ENCODE data around the gene PTGER4. TPM values are rescaled to one million over a fixed set of nuclear protein-coding genes. Genes with fewer than 3 reads are reported as not detected.

The PTGER4 gene
- total RNA-seq, 1 donor from 2014 or later: 85.7 TPM

DNA sequence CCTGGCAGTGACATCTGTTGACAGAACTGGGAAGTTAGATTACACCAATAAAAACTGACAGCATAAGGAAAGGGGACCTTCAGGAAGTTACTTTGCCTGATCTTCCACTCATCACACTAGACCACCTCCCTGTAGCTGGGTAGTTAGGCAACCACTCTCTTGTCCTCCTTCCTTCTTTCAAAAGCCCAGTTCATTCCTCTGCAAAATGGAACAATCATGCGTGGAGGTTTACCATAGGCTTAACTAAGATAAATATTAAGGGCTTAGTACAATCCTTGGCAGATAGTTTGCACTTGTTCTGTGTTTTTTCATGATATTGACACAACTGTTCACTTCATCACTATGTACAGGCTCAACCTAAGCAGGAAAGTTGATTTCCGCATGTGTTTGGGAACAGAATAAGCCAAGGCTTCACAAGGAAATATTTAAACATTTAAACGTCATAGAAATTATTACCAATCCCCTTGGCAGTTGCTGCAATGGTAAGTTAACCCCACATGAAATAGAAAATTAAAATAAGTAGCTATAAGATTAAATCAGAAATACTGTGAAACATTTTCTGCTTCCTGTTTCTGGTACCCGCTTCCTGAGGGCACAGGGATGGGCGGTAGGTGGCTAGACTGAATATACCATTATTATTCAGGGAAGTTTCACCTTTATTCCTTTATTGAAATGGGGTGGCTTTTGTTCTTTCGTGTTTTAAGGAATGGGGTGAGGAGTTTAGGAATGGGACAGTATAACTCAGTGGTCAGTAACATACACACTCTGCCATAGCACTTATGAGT is 9.9 kb upstream of the PTGER4 start:
- intact Hi-C loops (cut with micrococcal nuclease): loop anchor here (10.0 kb wide), 1 partner anchor 1235 kb away; the partner anchor contains the start of gene RIMOC1

DNA sequence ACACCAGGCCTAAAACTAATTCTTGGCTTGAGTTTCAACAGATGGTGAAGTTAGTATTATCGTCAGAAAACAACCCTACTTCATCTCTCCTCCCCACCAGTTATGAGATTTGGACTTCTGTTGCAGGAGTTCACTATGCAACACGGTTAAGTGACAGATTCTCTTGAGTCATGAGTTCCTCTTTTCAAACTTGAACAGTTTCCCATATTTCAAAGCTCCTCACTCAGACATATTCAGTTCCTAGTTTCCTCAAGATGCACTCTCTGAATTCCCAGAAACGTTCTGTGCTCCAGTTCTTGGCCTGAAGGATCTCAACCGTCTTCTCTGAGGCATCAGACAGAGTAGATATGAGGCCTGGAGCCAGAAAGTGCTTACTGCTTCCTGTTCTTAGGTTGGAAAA is 7.3 kb upstream of the PTGER4 start:
- intact Hi-C loops (cut with micrococcal nuclease): loop anchor here (10.0 kb wide), 1 partner anchor 1232 kb away; the partner anchor contains the start of gene RIMOC1

DNA sequence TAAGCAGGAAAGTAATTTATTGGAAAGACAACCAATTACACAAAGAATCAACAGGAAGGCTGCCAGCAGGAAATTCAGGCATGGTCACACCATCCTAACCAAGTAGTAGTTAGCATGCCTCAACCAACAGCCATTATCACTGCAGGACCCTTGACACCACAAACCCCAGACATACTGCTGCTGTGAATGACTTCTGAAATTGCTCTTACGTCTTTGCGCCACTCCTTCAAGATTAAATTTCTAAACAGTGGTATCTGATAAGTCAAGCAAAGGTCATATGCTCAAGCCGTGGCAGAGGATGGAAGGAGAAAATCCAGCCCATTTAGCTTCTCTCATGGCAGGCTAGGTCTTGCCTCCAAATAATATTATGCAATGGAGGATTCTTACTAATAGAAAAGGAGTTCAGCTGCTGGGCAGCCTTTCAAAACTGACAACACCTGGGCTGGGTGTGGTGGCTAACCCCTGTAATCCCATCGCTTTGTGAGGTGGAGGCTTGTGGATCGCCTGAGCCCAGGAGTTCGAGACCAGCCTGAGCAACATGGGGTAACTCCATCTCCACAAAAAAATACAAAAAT is 5.0 kb upstream of the PTGER4 start:
- intact Hi-C loops (cut with micrococcal nuclease): loop anchor here (5.0 to 10.0 kb wide), 3 partner anchors 1230 to 1602 kb away; partner anchors contain the start of genes RICTOR and RIMOC1

- intact Hi-C loops (cut with micrococcal nuclease): loop anchor here (5.0 to 10.0 kb wide), 3 partner anchors 1229 to 1603 kb away; partner anchors contain the start of genes RICTOR and RIMOC1
These were observed 4.2 kb upstream of the PTGER4 start for GRCh38 chr5:40675396-40676133.

- intact Hi-C loops (cut with micrococcal nuclease): loop anchor here (5.0 to 10.0 kb wide), 3 partner anchors 1228 to 1604 kb away; partner anchors contain the start of genes RICTOR and RIMOC1
These were observed 2.9 kb upstream of the PTGER4 start for GRCh38 chr5:40676613-40677343.

DNA sequence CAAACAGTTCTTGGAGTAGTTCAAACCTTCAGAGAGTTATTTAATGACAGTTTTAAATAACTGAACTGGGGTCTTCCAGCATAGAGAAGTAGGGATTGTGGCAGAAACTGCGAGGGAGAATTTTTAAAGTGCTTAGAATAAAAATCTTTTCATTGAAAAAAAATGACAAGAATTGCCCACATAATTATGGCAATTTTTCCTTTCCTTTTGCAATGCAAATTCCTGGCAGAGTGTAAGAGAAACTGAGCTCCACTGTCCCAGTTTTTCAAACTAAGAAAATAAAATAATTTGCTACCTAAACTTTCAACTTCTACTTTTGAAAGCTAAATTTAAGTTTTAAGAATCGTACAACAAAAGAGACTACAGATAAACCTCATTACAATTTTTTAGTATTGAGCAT is 2.3 kb upstream of the PTGER4 start:
- intact Hi-C loops (cut with micrococcal nuclease): loop anchor here (5.0 to 10.0 kb wide), 3 partner anchors 1227 to 1605 kb away; partner anchors contain the start of genes RICTOR and RIMOC1

- intact Hi-C loops (cut with micrococcal nuclease): loop anchor here (1.0 to 10.0 kb wide), 5 partner anchors 100 to 1606 kb away; partner anchors contain the start of genes RICTOR and RIMOC1
These were observed 1.7 kb upstream of the PTGER4 start for GRCh38 chr5:40678026-40678425.

DNA sequence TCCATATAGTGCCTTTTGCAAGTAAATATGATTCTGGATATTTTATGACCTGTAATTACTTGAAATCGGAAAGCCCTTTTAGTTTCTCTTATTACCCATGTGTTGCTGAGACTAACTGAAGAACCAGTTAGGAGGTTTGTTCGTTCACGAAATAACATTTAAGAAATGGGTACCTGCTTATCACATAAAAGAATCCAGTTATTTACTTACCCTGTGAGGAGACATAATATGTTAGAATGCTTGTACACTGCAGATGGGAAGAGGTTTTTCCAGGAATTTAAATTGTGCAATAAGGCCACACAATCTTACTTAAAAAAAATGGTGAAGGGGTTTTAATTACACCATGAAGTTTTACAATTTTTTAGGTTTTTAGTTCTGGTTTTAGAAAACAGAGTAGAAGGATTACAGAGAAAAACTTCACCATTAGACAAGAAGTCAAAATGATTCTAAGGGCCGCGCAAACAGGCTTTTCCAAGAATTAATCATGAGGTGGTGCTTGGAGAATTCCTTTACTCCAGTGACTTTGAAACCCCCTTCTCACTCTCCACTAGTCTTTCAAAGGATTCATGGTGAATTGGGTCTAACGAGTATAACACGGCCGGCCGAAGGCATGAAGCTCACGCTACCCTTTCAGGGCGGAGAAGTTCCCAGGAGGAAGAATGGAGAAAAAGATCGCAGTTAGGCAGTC is 1.1 kb upstream of the PTGER4 start:
- intact Hi-C loops (cut with micrococcal nuclease): loop anchor here (1.0 to 10.0 kb wide), 17 partner anchors 10 to 1606 kb away; partner anchors contain the start of genes RICTOR, RIMOC1 and TTC33

GRCh38 chr5:40679148-40679912 is 385 bp upstream of the PTGER4 start:
- intact Hi-C loops (cut with micrococcal nuclease): loop anchor here (1.0 to 10.0 kb wide), 16 partner anchors 9 to 1607 kb away; partner anchors contain the start of genes RICTOR, RIMOC1 and TTC33

DNA sequence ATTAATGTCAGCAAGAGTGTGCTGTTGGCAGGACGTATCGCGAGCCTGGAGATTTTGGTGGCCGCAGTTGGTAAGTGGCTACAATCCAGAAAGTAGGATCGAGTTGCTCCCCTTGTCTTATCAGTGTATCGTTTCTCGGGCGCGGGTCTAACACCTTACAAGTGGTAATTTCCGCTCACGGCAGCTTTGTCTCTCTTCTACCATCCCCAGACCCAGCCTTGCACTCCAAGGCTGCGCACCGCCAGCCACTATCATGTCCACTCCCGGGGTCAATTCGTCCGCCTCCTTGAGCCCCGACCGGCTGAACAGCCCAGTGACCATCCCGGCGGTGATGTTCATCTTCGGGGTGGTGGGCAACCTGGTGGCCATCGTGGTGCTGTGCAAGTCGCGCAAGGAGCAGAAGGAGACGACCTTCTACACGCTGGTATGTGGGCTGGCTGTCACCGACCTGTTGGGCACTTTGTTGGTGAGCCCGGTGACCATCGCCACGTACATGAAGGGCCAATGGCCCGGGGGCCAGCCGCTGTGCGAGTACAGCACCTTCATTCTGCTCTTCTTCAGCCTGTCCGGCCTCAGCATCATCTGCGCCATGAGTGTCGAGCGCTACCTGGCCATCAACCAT is 1.1 kb downstream of the PTGER4 start:
- intact Hi-C loops (cut with micrococcal nuclease): loop anchor here (1.0 to 10.0 kb wide), 2 partner anchors 174 to 1506 kb away; no protein-coding TSS in a partner anchor

- intact Hi-C loops (cut with micrococcal nuclease): loop anchor here (1.0 to 10.0 kb wide), 2 partner anchors 154 to 1507 kb away; partner anchors contain the start of gene RPL37
These were observed 1.8 kb downstream of the PTGER4 start for GRCh38 chr5:40681363-40682153.

DNA sequence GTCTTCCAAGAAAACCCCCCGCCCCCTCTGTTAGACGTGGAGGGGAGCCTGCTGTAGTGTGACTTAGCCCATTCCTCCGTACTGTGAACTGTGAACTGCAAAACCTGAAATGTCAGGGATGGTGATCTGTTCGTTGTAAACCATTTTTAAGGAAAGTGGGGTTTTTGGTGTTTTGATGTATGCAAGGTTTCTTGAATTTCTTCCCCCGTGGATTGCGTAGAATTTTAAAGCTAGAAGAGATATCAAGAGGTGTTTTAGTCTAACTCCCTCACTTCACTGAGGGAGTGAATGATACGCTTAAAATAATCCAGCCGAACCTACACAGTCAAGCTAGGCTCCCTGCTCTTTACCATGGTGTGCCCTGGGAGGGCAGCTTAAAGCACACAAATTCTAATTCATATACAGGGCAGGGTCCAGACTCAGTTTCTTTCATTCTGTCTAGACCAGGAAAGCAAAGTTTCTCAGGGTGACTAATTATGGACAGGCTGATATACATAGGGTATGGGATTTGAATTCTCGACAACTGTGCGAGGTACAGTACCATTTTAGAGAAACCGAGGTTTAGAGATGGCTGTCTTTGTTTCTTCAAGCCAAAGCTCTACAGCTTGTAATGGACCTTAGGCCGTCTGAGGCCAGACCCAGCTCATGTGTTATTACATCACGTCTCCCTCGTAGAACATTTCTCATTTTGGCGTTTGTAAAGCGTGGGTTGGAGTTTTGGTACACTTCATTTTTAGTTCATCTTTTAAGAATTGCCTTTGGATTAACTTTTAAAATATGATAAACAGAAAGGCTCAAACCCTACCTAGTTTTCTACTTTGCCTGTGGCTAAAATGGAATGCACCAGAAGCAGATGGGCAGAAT is 2.7 kb downstream of the PTGER4 start:
- intact Hi-C loops (cut with micrococcal nuclease): loop anchor here (1.0 to 10.0 kb wide), 2 partner anchors 153 to 1508 kb away; partner anchors contain the start of gene RPL37

DNA sequence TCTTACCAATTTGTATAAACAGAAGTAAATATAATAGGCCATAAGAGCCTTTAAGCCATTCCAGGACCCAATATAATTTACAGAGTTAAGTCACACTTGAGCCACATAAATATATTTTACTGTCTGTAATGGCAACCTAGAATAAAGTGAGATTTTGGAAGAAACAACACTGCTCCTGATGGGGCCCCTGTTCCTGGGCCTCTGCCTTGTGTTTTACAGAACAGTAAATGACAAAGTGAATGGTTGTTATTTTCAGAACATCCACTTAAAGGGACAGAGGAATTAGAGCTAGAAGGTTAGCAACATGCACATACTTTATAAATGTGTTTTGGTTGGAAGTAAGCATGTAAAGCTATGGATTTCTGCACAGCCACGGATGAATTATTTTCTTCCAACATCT is 3.6 kb downstream of the PTGER4 start:
- intact Hi-C loops (cut with micrococcal nuclease): loop anchor here (10.0 kb wide), 1 partner anchor 1509 kb away; no protein-coding TSS in a partner anchor

GRCh38 chr5:40685193-40685592 is 5.5 kb downstream of the PTGER4 start:
- intact Hi-C loops (cut with micrococcal nuclease): loop anchor here (5.0 to 10.0 kb wide), 2 partner anchors 648 to 1510 kb away; no protein-coding TSS in a partner anchor

DNA sequence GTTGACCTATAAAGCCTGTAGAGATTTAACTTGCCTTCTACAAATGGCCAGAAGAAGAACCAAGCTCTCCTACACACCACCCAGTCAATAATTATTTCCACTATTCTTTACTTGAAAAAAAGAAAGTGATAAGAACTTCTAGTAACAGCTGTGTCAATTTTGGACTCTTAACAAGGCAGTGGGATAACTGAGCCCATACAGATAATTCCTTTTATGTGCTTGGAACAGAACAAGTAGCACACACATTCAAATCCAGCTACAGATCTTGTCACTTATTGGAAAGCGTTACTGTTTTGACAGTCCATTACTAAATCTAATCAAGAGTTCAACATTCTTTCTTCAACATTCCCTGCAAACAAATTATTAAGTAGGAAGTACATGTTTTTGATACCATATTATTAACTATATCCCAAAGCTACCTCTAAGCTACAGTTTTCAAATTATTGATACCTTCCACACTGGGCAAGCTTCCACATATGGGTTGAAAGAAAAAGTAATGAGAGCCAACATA is 6.3 kb downstream of the PTGER4 start:
- intact Hi-C loops (cut with micrococcal nuclease): loop anchor here (5.0 to 10.0 kb wide), 2 partner anchors 649 to 1511 kb away; no protein-coding TSS in a partner anchor

DNA sequence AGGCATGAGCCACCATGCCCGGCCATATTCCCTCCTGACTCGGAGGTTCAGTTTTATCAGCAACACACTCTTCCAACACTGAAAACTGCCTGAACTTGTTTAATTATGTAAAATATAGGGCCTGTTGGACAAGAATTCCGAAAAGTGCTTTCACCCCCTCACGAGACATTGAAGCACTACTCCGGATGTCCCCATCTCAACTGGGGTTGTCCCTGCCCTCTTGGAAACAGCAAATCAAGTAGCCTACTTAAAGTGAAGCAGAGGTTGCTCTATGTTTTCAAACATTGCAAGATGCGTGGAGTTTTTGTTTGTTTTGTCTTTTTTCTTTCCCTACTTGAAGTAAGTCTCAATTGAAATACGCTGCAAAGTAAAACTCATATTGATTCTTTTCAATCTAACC is 7.6 kb downstream of the PTGER4 start:
- intact Hi-C loops (cut with micrococcal nuclease): loop anchor here (5.0 to 10.0 kb wide), 2 partner anchors 650 to 1513 kb away; no protein-coding TSS in a partner anchor

All from T-helper 1 cell treated with Interleukin-12 subunit alpha and Interleukin-12 subunit beta and Interleukin-4 antibody, amounts not matched to agents 30 ng/mL and 1 ng/mL, for 36 hours (primary cell).